ENCODE measurements around the gene DLK1.

The DLK1 gene

GRCh38 chr14:100775831-100776591 is 49.3 kb downstream of the DLK1 start:
- H3K4ac ChIP-seq (ENCODE audit: low read depth in 1 of 2, low read length in 2 of 2) = peak overlapping the region; percentile 91 to 94
- DNase-seq = peak; percentile 83

GRCh38 chr14:100776681-100777365 is 50.1 kb downstream of the DLK1 start:
- Histone ChIP-seq H2BK12ac (ENCODE audit: low read length in 2 of 2) (peak overlapping the region; percentile 86 to 99), H3K4ac (ENCODE audit: low read depth in 1 of 2, low read length in 2 of 2) (peak overlapping the region; percentile 91 to 94), H2BK15ac (ENCODE audit: low read depth, poor library complexity, severe bottlenecking) (peak overlapping the region; percentile 70), H3K14ac (ENCODE audit: low read length in 2 of 2) (peak overlapping the region in 1 of 2 experiments; percentile 85), H2BK120ac (ENCODE audit: low read depth, low read length) (peak overlapping the region; percentile 98), H3K18ac (ENCODE audit: low read depth in 1 of 2, low read length in 2 of 2) (peak overlapping the region; percentile 80 to 88), H3K79me1 (replicated peaks; ENCODE audit: low read length, poor library complexity, severe bottlenecking) (no peaks in the 10 kb centered on the region), H3K9me3 (ENCODE audit: control insufficient read depth, low read length) (no peaks in the 10 kb centered on the region), H2BK5ac (ENCODE audit: low read depth, low read length, poor library complexity, severe bottlenecking) (no peak overlapping the region), H3K27me3 (ENCODE audit: control insufficient read depth in 1 of 2, insufficient read depth in 1 of 2, low read length in 2 of 2) (peaks cover 18 to 83% of the 10 kb centered on the region in 2 experiments), H3K36me3 (ENCODE audit: control insufficient read depth in 1 of 2, insufficient read depth in 2 of 2, low read depth in 1 of 2, low read length in 2 of 2) (no peaks in the 10 kb centered on the region), H4K91ac (ENCODE audit: low read length) (peak overlapping the region; percentile 97), H3K4me3 (ENCODE audit: insufficient read depth in 1 of 2, low read depth in 1 of 2, low read length in 2 of 2) (no peak overlapping the region), H3K27ac (ENCODE audit: low read length, poor library complexity, severe bottlenecking) (no peak overlapping the region), H3K4me2 (ENCODE audit: low read length, poor library complexity, severe bottlenecking) (no peak overlapping the region), H3K9ac (ENCODE audit: low read length) (no peak overlapping the region), H2AK5ac (ENCODE audit: low read length, severe bottlenecking) (no peak overlapping the region), H4K8ac (ENCODE audit: low read length) (peak overlapping the region; percentile 91), H3K4me1 (ENCODE audit: control insufficient read depth, insufficient read depth, low read depth, low read length) (peaks cover 4% of the 10 kb centered on the region), H3K23ac (ENCODE audit: low read length in 2 of 2) (peak overlapping the region in 1 of 2 experiments; percentile 66), H2AFZ (ENCODE audit: low read depth, low read length) (no peak overlapping the region)
- no peak for DNase-seq
- 93% methylated on average over 14 of the region's 14 CpGs for WGBS

More at GRCh38 chr14:100775831-100776591, 49.3 kb downstream of the DLK1 start:
- no peak overlapping the region for H3K23ac ChIP-seq (ENCODE audit: low read length in 2 of 2)
- H3K36me3 ChIP-seq (ENCODE audit: control insufficient read depth in 1 of 2, insufficient read depth in 2 of 2, low read depth in 1 of 2, low read length in 2 of 2) = no peaks in the 10 kb centered on the region
- H3K18ac ChIP-seq (ENCODE audit: low read depth in 1 of 2, low read length in 2 of 2) = peak overlapping the region; percentile 95 to 97
- peaks cover 6% of the 10 kb centered on the region for H3K9me3 ChIP-seq (ENCODE audit: control insufficient read depth, low read length)
- H2BK120ac ChIP-seq (ENCODE audit: low read depth, low read length) = peak overlapping the region; percentile 98
- 32% methylated on average over 19 of the region's 20 CpGs for WGBS
- peaks cover 18 to 90% of the 10 kb centered on the region in 2 experiments for H3K27me3 ChIP-seq (ENCODE audit: control insufficient read depth in 1 of 2, insufficient read depth in 1 of 2, low read length in 2 of 2)
- H4K91ac ChIP-seq (ENCODE audit: low read length) = peak overlapping the region; percentile 98
- H3K14ac ChIP-seq (ENCODE audit: low read length in 2 of 2) = peak overlapping the region in 1 of 2 experiments; percentile 49
- no peak overlapping the region for H2AK5ac ChIP-seq (ENCODE audit: low read length, severe bottlenecking)
- peak overlapping the region; percentile 93 for H2BK15ac ChIP-seq (ENCODE audit: low read depth, poor library complexity, severe bottlenecking)
- no peaks in the 10 kb centered on the region for H3K79me1 ChIP-seq (replicated peaks; ENCODE audit: low read length, poor library complexity, severe bottlenecking)
- H2BK12ac ChIP-seq (ENCODE audit: low read length in 2 of 2) = peak overlapping the region; percentile 99
- no peak overlapping the region for H3K9ac ChIP-seq (ENCODE audit: low read length)
- no peak overlapping the region for H3K27ac ChIP-seq (ENCODE audit: low read length, poor library complexity, severe bottlenecking)
- H3K4me2 ChIP-seq (ENCODE audit: low read length, poor library complexity, severe bottlenecking) = no peak overlapping the region
- peak overlapping the region; percentile 48 for H2AFZ ChIP-seq (ENCODE audit: low read depth, low read length)
- no peak overlapping the region for H2BK5ac ChIP-seq (ENCODE audit: low read depth, low read length, poor library complexity, severe bottlenecking)
- H3K4me3 ChIP-seq (ENCODE audit: insufficient read depth in 1 of 2, low read depth in 1 of 2, low read length in 2 of 2) = no peak overlapping the region
- peaks cover 4% of the 10 kb centered on the region for H3K4me1 ChIP-seq (ENCODE audit: control insufficient read depth, insufficient read depth, low read depth, low read length)
- peak overlapping the region; percentile 99 for H4K8ac ChIP-seq (ENCODE audit: low read length)

- Histone ChIP-seq H3K27me3 (ENCODE audit: control insufficient read depth in 1 of 2, insufficient read depth in 1 of 2, low read length in 2 of 2) (peaks cover 17 to 79% of the 10 kb centered on the region in 2 experiments), H3K4ac (ENCODE audit: low read depth in 1 of 2, low read length in 2 of 2) (peak overlapping the region; percentile 42 to 47), H2BK5ac (ENCODE audit: low read depth, low read length, poor library complexity, severe bottlenecking) (no peak overlapping the region), H3K4me2 (ENCODE audit: low read length, poor library complexity, severe bottlenecking) (no peak overlapping the region), H2BK12ac (ENCODE audit: low read length in 2 of 2) (peak overlapping the region; percentile 69 to 99), H3K4me1 (ENCODE audit: control insufficient read depth, insufficient read depth, low read depth, low read length) (peaks cover 4% of the 10 kb centered on the region), H3K36me3 (ENCODE audit: control insufficient read depth in 1 of 2, insufficient read depth in 2 of 2, low read depth in 1 of 2, low read length in 2 of 2) (no peaks in the 10 kb centered on the region), H2BK120ac (ENCODE audit: low read depth, low read length) (peak overlapping the region; percentile 98), H4K91ac (ENCODE audit: low read length) (peak overlapping the region; percentile 97), H2BK15ac (ENCODE audit: low read depth, poor library complexity, severe bottlenecking) (no peak overlapping the region), H4K8ac (ENCODE audit: low read length) (peak overlapping the region; percentile 53), H3K9ac (ENCODE audit: low read length) (no peak overlapping the region), H3K4me3 (ENCODE audit: insufficient read depth in 1 of 2, low read depth in 1 of 2, low read length in 2 of 2) (no peak overlapping the region), H3K23ac (ENCODE audit: low read length in 2 of 2) (no peak overlapping the region), H3K18ac (ENCODE audit: low read depth in 1 of 2, low read length in 2 of 2) (peak overlapping the region; percentile 16 to 88), H2AK5ac (ENCODE audit: low read length, severe bottlenecking) (no peak overlapping the region), H3K9me3 (ENCODE audit: control insufficient read depth, low read length) (no peaks in the 10 kb centered on the region), H3K79me1 (replicated peaks; ENCODE audit: low read length, poor library complexity, severe bottlenecking) (no peaks in the 10 kb centered on the region), H3K27ac (ENCODE audit: low read length, poor library complexity, severe bottlenecking) (no peak overlapping the region), H2AFZ (ENCODE audit: low read depth, low read length) (no peak overlapping the region), H3K14ac (ENCODE audit: low read length in 2 of 2) (no peak overlapping the region)
- WGBS = 91% methylated on average over 11 of the region's 11 CpGs
- DNase-seq = no peak
These were observed 50.7 kb downstream of the DLK1 start for GRCh38 chr14:100777366-100777817.

Measured in mesenchymal stem cell (in vitro differentiated cells and primary cell).